ENCODE data around the gene TMPRSS13. TPM values are rescaled to one million over a fixed set of nuclear protein-coding genes. Genes with fewer than 3 reads are reported as not detected.
A peak's percentile ranks its signal among the peaks of the same experiment; 100 is the strongest.
"Not testable (repeated sequence)": the region's sequence is repeated elsewhere in the genome, so short reads cannot be mapped to it uniquely, and the experiment has no call there.

Gene TMPRSS13
- total and polyA plus RNA-seq, 8 donors: 1.4 to 8.2 (median 2.3) TPM

GRCh38 chr11:117930668-117931330 is 1.6 kb upstream of the TMPRSS13 start:
- Histone ChIP-seq H3K27me3 (no peaks in the 10 kb centered on the region), H3K9me3 (no peaks in the 10 kb centered on the region), H3K27ac (no peak overlapping the region), H3K4me1 (no peaks in the 10 kb centered on the region), H3K36me3 (no peaks in the 10 kb centered on the region), H3K4me3 (no peak overlapping the region)
- 78 to 79% methylated on average over 9 of the region's 9 CpGs for WGBS, 2 donors
- ATAC-seq (no peak), DNase-seq (no peak), FAIRE-seq (no peak)
- intact Hi-C loops (cut with DNase I): no loop called here
- TF ChIP-seq CTCF (IDR thresholded peaks at IDR 0.05): no peak

GRCh38 chr11:117929916-117930570 is 841 bp upstream of the TMPRSS13 start:
- no peak for TF ChIP-seq CTCF (IDR thresholded peaks at IDR 0.05)
- 66 to 69% methylated on average over 7 of the region's 7 CpGs for WGBS, 2 donors
- DNase-seq: no peak
- no peak for FAIRE-seq
- Histone ChIP-seq H3K27ac (peak overlapping the region in 1 of 4 donors; percentile 40), H3K9me3 (no peaks in the 10 kb centered on the region), H3K27me3 (no peaks in the 10 kb centered on the region), H3K36me3 (no peaks in the 10 kb centered on the region), H3K4me1 (no peaks in the 10 kb centered on the region), H3K4me3 (no peak overlapping the region)
- no peak for ATAC-seq
- intact Hi-C loops (cut with DNase I): no loop called here

- Histone ChIP-seq H3K27ac (peak overlapping the region in 2 of 4 donors; percentile 40 to 42), H3K4me3 (peak overlapping the region in 1 of 4 donors; percentile 1), H3K36me3 (no peaks in the 10 kb centered on the region), H3K9me3 (no peaks in the 10 kb centered on the region), H3K4me1 (no peaks in the 10 kb centered on the region), H3K27me3 (no peaks in the 10 kb centered on the region)
- intact Hi-C loops (cut with DNase I): no loop called here
- no peak for FAIRE-seq
- 50 to 54% methylated on average over 6 of the region's 6 CpGs for WGBS, 2 donors
- peak; percentile 41 to 66 (median 57) for ATAC-seq
- no peak for TF ChIP-seq CTCF (IDR thresholded peaks at IDR 0.05)
- peak in 1 of 6 donors; percentile 21 for DNase-seq
Observed at GRCh38 chr11:117928446-117929141, 608 bp downstream of the TMPRSS13 start.

GRCh38 chr11:117927926-117928325 is 1.3 kb downstream of the TMPRSS13 start:
- Histone ChIP-seq H3K4me3 (no peak overlapping the region), H3K27ac (no peak overlapping the region), H3K9me3 (no peaks in the 10 kb centered on the region), H3K27me3 (no peaks in the 10 kb centered on the region), H3K36me3 (no peaks in the 10 kb centered on the region), H3K4me1 (no peaks in the 10 kb centered on the region)
- no peak for FAIRE-seq
- intact Hi-C loops (cut with DNase I): no loop called here
- no peak for ATAC-seq
- TF ChIP-seq CTCF (IDR thresholded peaks at IDR 0.05): no peak
- DNase-seq: no peak
- 83 to 91% methylated on average over 3 of the region's 3 CpGs for WGBS, 2 donors

GRCh38 chr11:117926166-117926565 is 3.0 kb downstream of the TMPRSS13 start:
- H3K4me3 ChIP-seq; H3K36me3 ChIP-seq; H3K27me3 ChIP-seq; FAIRE-seq; ATAC-seq; H3K4me1 ChIP-seq; H3K27ac ChIP-seq; intact Hi-C loops (cut with DNase I); H3K9me3 ChIP-seq: not testable (repeated sequence)
- 61 to 85% methylated on average over 5 to 7 of the region's 7 CpGs for WGBS, 2 donors
- peak in 1 of 6 donors; percentile 32 for DNase-seq
